BLaER1 (cell line): ENCODE data around the gene ACER2.

ENCODE experiments used
- H3K27ac ChIP-seq: shearing (Covaris generic); formaldehyde crosslinking; 2 replicates; pipeline ENCODE4 v1.8.1; 2022
- H3K27me3 ChIP-seq: shearing (Covaris generic); formaldehyde crosslinking; 2 replicates; pipeline ENCODE4 v1.8.1; 2022
- H3K36me3 ChIP-seq: shearing (Covaris generic); formaldehyde crosslinking; 2 replicates; pipeline ENCODE4 v1.8.1; 2022
- H3K4me1 ChIP-seq: shearing (Covaris generic); formaldehyde crosslinking; 2 replicates; pipeline ENCODE4 v1.8.1; 2022
- H3K4me2 ChIP-seq: shearing (Covaris generic); formaldehyde crosslinking; 2 replicates; pipeline ENCODE4 v1.8.1; 2022
- H3K4me3 ChIP-seq: shearing (Covaris generic); formaldehyde crosslinking; 2 replicates; pipeline ENCODE4 v1.8.1; 2022
- H3K9ac ChIP-seq: shearing (Covaris generic); formaldehyde crosslinking; 2 replicates; pipeline ENCODE4 v1.8.1; 2022
- H3K9me3 ChIP-seq: shearing (Covaris generic); formaldehyde crosslinking; 2 replicates; pipeline ENCODE4 v1.8.1; 2022
- H4K20me1 ChIP-seq: shearing (Covaris generic); formaldehyde crosslinking; 2 replicates; pipeline ENCODE4 v1.8.1; 2022
- Cebpa-rat ChIP-seq: shearing (Covaris generic); IDR thresholded peaks from 2 replicates; pipeline ENCODE4 v1.8.1; 2022

ACER2 gene

GRCh38 chr9:19490269-19490668 is 81.5 kb downstream of the ACER2 start:
- Histone ChIP-seq H4K20me1 (no peaks in the 10 kb centered on the region), H3K4me3 (no peak overlapping the region), H3K4me1 (peaks cover 13% of the 10 kb centered on the region), H3K36me3 (no peaks in the 10 kb centered on the region), H3K9ac (no peak overlapping the region), H3K27ac (no peak overlapping the region), H3K4me2 (no peak overlapping the region), H3K27me3 (no peaks in the 10 kb centered on the region), H3K9me3 (no peaks in the 10 kb centered on the region)
- no peak for TF ChIP-seq Cebpa-rat

- no peak overlapping the region for H3K4me2 ChIP-seq
- no peaks in the 10 kb centered on the region for H3K27me3 ChIP-seq
- no peak overlapping the region for H3K27ac ChIP-seq
- H4K20me1 ChIP-seq: no peaks in the 10 kb centered on the region
- no peak for TF ChIP-seq Cebpa-rat
- no peak overlapping the region for H3K4me3 ChIP-seq
- no peaks in the 10 kb centered on the region for H3K9me3 ChIP-seq
- H3K36me3 ChIP-seq: no peaks in the 10 kb centered on the region
- H3K4me1 ChIP-seq: peaks cover 13% of the 10 kb centered on the region
- H3K9ac ChIP-seq: no peak overlapping the region
Observed at GRCh38 chr9:19490828-19491227, 82.0 kb downstream of the ACER2 start.

GRCh38 chr9:19492775-19493173 is 84.0 kb downstream of the ACER2 start:
- H3K4me3 ChIP-seq: no peak overlapping the region
- H3K27ac ChIP-seq: no peak overlapping the region
- no peaks in the 10 kb centered on the region for H4K20me1 ChIP-seq
- no peaks in the 10 kb centered on the region for H3K36me3 ChIP-seq
- H3K9ac ChIP-seq: no peak overlapping the region
- no peaks in the 10 kb centered on the region for H3K27me3 ChIP-seq
- H3K9me3 ChIP-seq: no peaks in the 10 kb centered on the region
- 0 out of 2 replicates have a peak overlapping the region, but pooled peaks have one; percentile 58 for H3K4me2 ChIP-seq
- no peak for TF ChIP-seq Cebpa-rat
- peaks cover 13% of the 10 kb centered on the region for H3K4me1 ChIP-seq

GRCh38 chr9:19493174-19493811 is 84.5 kb downstream of the ACER2 start:
- Histone ChIP-seq H3K4me1 (peaks cover 13% of the 10 kb centered on the region), H3K27me3 (no peaks in the 10 kb centered on the region), H3K4me3 (no peak overlapping the region), H3K4me2 (peak overlapping the region; percentile 58), H3K9me3 (no peaks in the 10 kb centered on the region), H4K20me1 (no peaks in the 10 kb centered on the region), H3K9ac (no peak overlapping the region), H3K27ac (no peak overlapping the region), H3K36me3 (no peaks in the 10 kb centered on the region)
- TF ChIP-seq Cebpa-rat: no peak

GRCh38 chr9:19493876-19494275 is 85.1 kb downstream of the ACER2 start:
- no peaks in the 10 kb centered on the region for H3K9me3 ChIP-seq
- peaks cover 13% of the 10 kb centered on the region for H3K4me1 ChIP-seq
- no peak overlapping the region for H3K9ac ChIP-seq
- H3K27me3 ChIP-seq: no peaks in the 10 kb centered on the region
- no peak overlapping the region for H3K4me3 ChIP-seq
- no peaks in the 10 kb centered on the region for H4K20me1 ChIP-seq
- peak overlapping the region; percentile 58; the same call in 1 of the 2 replicates for H3K4me2 ChIP-seq
- no peak for TF ChIP-seq Cebpa-rat
- no peak overlapping the region for H3K27ac ChIP-seq
- H3K36me3 ChIP-seq: no peaks in the 10 kb centered on the region

- TF ChIP-seq Cebpa-rat: no peak
- Histone ChIP-seq H3K27me3 (no peaks in the 10 kb centered on the region), H3K4me1 (peaks cover 13% of the 10 kb centered on the region), H3K9ac (no peak overlapping the region), H3K4me3 (no peak overlapping the region), H3K36me3 (no peaks in the 10 kb centered on the region), H3K27ac (no peak overlapping the region), H4K20me1 (no peaks in the 10 kb centered on the region), H3K9me3 (no peaks in the 10 kb centered on the region), H3K4me2 (no peak overlapping the region)
Observed at GRCh38 chr9:19495186-19496028, 86.6 kb downstream of the ACER2 start.

GRCh38 chr9:19496321-19497050 is 87.7 kb downstream of the ACER2 start:
- peaks cover 13% of the 10 kb centered on the region for H3K4me1 ChIP-seq
- no peaks in the 10 kb centered on the region for H4K20me1 ChIP-seq
- H3K9ac ChIP-seq: no peak overlapping the region
- H3K4me2 ChIP-seq: no peak overlapping the region
- H3K4me3 ChIP-seq: no peak overlapping the region
- no peaks in the 10 kb centered on the region for H3K9me3 ChIP-seq
- no peak overlapping the region for H3K27ac ChIP-seq
- H3K27me3 ChIP-seq: no peaks in the 10 kb centered on the region
- TF ChIP-seq Cebpa-rat: no peak
- H3K36me3 ChIP-seq: no peaks in the 10 kb centered on the region

GRCh38 chr9:19497276-19497675 is 88.5 kb downstream of the ACER2 start:
- Histone ChIP-seq H3K4me3 (no peak overlapping the region), H3K4me1 (peaks cover 13% of the 10 kb centered on the region), H3K9me3 (no peaks in the 10 kb centered on the region), H3K36me3 (no peaks in the 10 kb centered on the region), H4K20me1 (no peaks in the 10 kb centered on the region), H3K9ac (no peak overlapping the region), H3K27ac (no peak overlapping the region), H3K4me2 (no peak overlapping the region), H3K27me3 (no peaks in the 10 kb centered on the region)
- TF ChIP-seq Cebpa-rat: no peak

- no peaks in the 10 kb centered on the region for H3K27me3 ChIP-seq
- H3K9ac ChIP-seq: no peak overlapping the region
- TF ChIP-seq Cebpa-rat: no peak
- no peaks in the 10 kb centered on the region for H3K36me3 ChIP-seq
- H3K4me1 ChIP-seq: peaks cover 11% of the 10 kb centered on the region
- no peaks in the 10 kb centered on the region for H3K9me3 ChIP-seq
- no peak overlapping the region for H3K4me2 ChIP-seq
- H3K4me3 ChIP-seq: no peak overlapping the region
- no peaks in the 10 kb centered on the region for H4K20me1 ChIP-seq
- H3K27ac ChIP-seq: no peak overlapping the region
Observed at GRCh38 chr9:19498015-19498414, 89.2 kb downstream of the ACER2 start.
